Measurements from ENCODE around the gene CDKN1C.

GRCh38 chr11:2911088-2911784 is 25.7 kb upstream of the CDKN1C start:
- no peak for TF ChIP-seq EZH2phosphoT487 (IDR thresholded peaks at IDR 0.05; ENCODE audit: insufficient read depth, low read depth)
- TF ChIP-seq EZH2 (IDR thresholded peaks at IDR 0.05; ENCODE audit: insufficient read depth, poor library complexity, severe bottlenecking) = no peak

Measured in GM23248 (cell line).